Right forelimb (tissue), 1 donor: ENCODE measurements around the gene SOX1.

Experiments used
- DNase-seq: peaks from one replicate; pipeline ENCODE4 v3.0.0-alpha.2; 2018

SOX1 gene

DNA sequence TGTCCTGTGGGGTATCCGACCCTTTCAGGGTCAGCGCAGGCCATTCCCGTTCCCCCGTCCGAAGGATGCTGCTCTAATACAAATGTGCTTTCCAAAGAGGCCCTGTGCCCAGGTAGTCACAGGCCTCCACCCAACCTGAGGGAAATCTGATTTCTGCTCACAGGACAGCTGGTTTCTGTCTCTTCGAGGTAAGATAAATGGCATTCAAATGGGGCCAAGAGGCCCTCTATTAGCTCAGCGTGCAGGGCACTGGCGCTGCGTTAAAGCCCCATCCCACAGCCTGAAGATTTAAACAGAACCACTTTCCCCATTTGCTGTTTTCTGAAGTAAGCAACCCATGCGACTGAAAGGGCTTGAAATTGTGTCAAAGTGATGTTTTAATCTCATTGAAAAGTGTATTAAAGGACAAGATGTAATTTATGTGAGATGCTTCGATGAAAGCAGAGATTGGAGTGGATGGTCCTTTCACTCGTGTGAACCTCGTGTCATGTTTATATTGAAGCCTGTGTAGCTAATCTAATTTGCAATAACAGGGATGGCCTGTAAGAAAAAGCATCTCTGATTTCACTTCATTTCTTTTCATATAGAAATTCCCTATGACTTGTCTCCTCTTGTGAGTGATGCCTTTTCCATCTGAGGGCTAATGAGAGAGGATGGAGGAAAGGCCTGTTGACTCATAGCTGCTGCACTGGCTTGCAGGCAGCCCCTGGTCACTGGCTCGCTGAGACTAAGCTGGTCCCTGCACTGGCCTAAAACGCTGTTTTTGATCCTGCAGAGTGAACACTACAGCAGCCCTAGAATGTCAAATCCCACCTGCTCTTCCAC lies 7.3 kb upstream of the SOX1 start:
- no peak for DNase-seq

- DNase-seq: no peak
These were observed 6.6 kb upstream of the SOX1 start for GRCh38 chr13:112060282-112060830.

DNA sequence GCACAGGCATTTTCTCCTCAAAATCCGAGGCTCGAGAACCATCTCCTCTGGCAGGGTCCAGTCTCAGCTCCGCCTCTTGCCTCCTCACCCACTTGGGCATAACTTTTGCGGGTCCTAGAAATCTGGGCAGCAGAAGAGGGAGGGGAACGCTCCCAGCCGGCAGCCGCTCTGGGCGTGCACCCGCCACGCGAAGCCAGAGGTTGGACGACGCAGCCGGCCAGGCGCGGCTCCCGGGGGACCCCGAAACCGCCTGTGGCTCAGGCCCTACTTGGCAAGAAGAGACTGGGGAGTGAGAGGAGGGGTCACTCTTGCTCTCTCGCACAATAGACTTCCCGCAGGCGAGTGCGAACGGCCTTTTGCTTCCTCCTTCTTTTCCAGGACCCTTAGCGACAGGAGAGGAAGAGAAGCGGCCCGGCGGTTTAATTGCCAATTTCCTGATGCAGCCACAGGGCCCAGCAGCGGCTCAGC lies 6.0 kb upstream of the SOX1 start:
- DNase-seq: no peak

DNA sequence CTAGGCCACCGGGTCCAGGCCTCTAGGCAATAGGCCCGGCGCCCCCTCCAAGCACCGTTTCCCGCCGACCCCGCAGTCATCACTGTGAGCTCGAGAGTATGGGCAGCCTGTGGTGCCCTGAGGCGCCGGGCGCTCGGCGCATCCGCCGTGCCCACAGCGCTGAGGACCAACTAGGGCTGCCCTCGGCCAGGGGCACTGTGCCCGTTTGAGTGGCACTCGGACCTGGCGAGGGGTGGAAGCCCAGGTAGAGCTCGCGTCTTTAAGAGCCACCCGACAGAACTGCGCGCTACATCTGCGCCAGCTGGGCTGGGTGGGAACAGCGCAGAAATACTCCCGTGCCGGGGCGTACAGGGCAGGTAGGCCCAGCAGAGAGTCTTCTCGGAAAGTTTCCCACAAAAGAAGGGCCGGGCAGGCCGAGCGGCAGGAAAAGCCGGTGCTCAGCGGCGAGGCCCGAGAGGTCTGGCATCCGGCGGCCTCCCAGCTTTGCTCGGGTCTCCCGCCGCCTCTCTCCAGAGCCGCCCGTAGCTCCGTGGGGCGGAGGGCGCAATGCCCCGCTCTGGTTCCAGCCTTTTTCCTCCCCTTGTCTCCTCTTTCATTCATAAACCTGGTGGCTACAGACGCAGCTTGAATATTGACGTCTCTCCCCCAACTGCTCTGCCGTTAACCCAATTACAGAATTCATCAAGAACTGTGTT lies 5.4 kb upstream of the SOX1 start:
- no peak for DNase-seq

DNA sequence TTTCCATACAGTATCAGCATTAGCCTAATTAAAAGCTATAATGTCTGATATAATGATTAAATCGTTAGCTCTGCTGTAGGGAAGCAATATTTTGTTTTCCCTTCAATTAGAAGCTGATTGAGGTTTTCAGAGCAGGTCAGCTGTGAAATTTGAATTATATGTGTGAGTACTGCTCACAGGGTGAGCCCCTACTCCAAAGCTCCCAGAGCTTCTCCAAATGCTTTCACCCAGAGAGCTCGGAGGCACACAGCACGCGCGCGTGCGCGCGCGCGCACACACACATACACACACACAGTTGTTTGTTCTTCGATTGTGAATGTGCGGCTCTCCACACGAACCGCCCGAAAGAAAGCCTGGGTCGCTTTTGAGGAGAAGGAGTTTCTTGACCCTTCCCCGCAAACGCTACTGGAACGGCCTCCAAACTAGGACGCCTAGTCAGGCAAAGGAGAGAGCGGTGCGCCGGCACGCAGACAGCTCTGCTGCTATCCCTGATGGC lies 4.8 kb upstream of the SOX1 start:
- DNase-seq: no peak

DNA sequence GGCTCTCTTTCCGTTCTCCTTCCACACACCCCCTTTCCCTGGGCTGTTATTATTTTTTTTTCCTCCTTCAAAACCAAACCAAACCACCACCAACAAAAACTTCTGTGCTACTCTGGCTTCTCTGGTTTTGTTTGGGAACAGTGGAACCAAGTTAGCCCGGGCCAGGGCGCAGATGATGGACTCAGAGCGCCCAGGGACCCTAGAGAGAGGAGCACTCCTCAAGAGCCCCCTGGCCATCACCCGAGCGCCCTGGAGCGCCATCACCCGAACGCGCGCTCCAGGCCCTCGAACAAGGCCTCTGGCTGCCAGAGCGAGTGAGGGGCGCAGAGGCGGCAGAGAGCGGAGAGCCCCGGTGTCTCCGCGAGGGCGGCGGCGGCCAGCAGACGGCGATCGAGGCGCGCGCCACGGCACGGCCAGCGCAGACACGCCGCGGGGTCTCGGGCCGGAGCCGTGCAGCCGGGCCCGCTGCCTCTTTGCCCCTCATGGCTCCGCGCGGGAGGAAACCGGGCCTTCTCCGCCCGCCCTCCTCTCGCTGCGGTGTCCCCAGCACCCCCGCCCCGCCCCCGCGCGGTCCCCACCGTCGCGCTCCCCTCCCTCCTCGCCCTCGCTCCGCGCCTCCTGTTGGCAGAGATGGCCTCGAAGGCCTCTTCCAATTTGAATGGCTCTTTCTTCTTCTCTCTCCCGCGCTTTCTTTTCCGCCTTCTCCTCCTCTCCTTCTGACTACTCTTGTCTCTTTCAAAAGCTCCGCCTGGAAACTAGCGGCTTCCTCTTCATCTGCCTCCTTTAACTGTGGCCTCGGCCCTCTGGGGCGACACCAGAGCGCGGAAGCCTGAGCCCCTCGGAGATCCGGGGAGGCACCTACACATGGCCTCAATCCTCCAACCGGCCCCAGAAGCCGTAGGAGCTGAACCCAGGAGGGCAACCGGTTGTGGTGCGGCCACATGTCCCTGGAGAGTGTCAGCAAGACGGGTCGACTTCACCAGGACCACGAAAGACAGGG lies 4.1 kb upstream of the SOX1 start:
- no peak for DNase-seq

- no peak for DNase-seq
These were observed 3.1 kb upstream of the SOX1 start for GRCh38 chr13:112063807-112064206.

DNA sequence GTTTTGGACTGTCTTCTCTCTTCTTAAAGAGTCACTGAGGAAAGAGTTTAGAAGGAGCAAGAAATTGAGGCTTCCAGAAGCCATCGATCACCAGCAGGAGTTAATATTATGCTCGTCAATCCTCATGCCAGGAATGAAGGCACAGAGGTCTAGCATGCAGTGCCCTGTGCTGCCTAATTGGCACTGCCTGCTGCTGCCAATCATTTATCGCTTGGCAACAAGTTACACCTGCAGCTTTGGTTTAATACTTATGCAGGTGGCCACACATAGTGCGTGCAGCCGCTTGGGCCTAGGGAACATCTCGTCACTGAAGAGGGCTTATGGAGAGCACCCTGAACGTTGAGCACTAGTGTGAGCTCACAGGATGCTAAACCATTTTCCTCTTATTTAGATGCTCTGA lies 2.7 kb upstream of the SOX1 start:
- DNase-seq: no peak

- no peak for DNase-seq
These were observed 1.5 kb upstream of the SOX1 start for GRCh38 chr13:112065521-112065866.

DNA sequence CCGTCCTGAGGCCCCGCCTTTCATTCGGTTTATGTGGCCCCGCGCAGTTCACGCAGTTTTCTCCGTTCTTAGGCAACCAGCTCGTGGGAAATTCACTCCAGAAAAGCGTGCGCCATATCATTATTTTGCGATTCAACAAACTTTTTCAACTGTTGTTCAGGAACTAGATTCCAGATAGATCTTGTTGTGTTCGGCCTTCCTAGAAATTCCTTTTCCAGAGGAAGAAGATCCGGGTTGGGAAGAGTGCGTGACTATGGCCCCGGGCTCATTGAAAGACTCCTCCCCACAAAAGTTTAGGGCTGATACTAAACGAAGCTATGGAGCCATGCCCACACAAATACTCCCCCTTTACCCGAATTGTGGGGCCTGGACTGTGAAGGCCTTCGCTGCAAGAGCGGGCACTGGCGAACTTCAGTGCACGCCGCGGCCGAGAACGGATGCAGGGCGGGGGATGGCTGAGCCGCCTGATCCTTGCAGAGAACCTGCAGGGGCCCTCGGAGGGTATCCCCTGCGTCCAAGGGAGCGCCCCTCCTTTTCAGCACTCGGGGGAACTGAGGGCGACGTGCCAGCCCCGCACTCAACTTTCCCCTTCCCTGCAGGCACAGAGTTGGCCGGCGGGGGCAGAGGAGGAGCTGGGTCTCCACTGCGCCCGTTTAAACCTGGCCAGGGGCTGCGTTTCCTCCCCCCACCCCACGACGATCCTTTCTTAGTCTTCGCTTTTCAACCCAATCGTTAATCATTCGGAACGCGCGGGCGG lies 904 bp upstream of the SOX1 start:
- DNase-seq: no peak

DNA sequence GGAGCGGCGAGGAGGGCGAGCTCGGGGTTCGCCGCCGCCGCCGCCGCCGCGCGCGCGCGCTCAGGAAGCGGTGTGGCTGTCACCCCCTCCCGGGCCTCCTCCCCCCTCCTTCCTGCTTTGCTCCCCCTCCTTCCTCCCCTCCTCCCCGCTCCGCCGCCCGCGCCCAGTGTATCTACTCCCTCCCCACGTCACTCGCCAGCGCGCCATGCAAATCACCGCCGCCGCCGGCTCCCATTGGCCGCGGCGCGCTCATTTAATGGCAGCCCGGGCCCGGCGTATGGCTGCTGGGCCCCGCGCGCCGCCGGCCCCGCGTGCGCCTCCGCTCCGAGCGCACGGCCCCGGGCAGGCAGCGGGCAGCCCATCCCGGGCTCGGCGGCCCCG lies 335 bp upstream of the SOX1 start:
- DNase-seq: no peak

- no peak for DNase-seq
These were observed 1.1 kb downstream of the SOX1 start for GRCh38 chr13:112067871-112068539.

DNA sequence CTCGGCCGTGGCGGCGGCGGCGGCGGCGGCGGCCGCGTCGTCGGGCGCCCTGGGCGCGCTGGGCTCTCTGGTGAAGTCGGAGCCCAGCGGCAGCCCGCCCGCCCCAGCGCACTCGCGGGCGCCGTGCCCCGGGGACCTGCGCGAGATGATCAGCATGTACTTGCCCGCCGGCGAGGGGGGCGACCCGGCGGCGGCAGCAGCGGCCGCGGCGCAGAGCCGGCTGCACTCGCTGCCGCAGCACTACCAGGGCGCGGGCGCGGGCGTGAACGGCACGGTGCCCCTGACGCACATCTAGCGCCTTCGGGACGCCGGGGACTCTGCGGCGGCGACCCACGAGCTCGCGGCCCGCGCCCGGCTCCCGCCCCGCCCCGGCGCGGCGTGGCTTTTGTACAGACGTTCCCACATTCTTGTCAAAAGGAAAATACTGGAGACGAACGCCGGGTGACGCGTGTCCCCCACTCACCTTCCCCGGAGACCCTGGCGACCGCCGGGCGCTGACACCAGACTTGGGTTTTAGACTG lies 1.7 kb downstream of the SOX1 start:
- DNase-seq: no peak

GRCh38 chr13:112069061-112069844 lies 2.3 kb downstream of the SOX1 start:
- no peak for DNase-seq

- DNase-seq: no peak
These were observed 2.9 kb downstream of the SOX1 start for GRCh38 chr13:112069845-112070251.

GRCh38 chr13:112071102-112071722 lies 4.3 kb downstream of the SOX1 start:
- no peak for DNase-seq

- DNase-seq: no peak
These were observed 5.0 kb downstream of the SOX1 start for GRCh38 chr13:112071723-112072533.

GRCh38 chr13:112072534-112073244 lies 5.7 kb downstream of the SOX1 start:
- no peak for DNase-seq
